ENCODE data around the gene CDC45. TPM values are rescaled to one million over a fixed set of nuclear protein-coding genes. Genes with fewer than 3 reads are reported as not detected.

CDC45 gene
- total RNA-seq, 1 experiment from 2014 or later, result 44.6 TPM

DNA sequence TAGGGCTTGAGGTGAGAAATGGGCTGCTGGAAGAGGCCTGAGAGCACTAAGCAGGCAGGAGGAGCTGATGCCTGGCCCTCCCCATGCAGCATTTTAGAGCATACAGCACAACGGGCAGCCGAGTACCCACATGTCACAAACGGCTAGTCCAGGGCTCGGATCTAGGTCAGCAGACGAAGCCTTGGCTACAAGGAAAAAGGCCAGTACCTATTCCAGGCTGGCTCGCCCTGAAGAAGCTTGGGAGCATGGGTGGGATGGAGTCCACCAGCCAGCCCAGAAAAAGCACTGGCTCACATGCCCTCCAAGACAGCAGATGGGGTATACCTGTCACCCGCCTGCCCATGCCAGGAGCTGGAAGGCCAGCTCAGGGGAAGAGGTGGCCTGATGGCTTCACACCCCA, 10.3 kb upstream of the CDC45 start:
- H3K9me3 Mint-ChIP-seq (ENCODE audit: unreplicated experiment), result no peaks in the 10 kb centered on the region
- no peak for TF ChIP-seq CTCF (IDR thresholded peaks at IDR 0.05; ENCODE audit: insufficient read depth in 1 of 2, low read depth in 1 of 2, low read length in 1 of 2, severe bottlenecking in 1 of 2, unreplicated experiment in 1 of 2)
- Histone ChIP-seq H3K4me3 (ENCODE audit: low read depth, low read length) (no peak overlapping the region), H3K27me3 (replicated peaks; ENCODE audit: control insufficient read depth, insufficient read depth, low read length) (no peaks in the 10 kb centered on the region), H3K36me3 (ENCODE audit: control insufficient read depth, insufficient read depth, low read length) (peaks cover 6% of the 10 kb centered on the region), H3K4me1 (no peaks in the 10 kb centered on the region), H3K9me3 (no peaks in the 10 kb centered on the region)
- peaks cover 60% of the 10 kb centered on the region for H3K36me3 Mint-ChIP-seq (ENCODE audit: insufficient read depth, unreplicated experiment)
- intact Hi-C loops (cut with micrococcal nuclease; ENCODE audit: unreplicated experiment), result no loop called here
- H3K27ac Mint-ChIP-seq (ENCODE audit: unreplicated experiment), result no peak overlapping the region
- CTCF ChIA-PET, result no interaction called here
- no peak for DNase-seq
- no TSS peak for BruUV-seq (replicated peaks)
- H3K27me3 Mint-ChIP-seq (ENCODE audit: insufficient read depth, unreplicated experiment), result no peaks in the 10 kb centered on the region
- H3K4me1 Mint-ChIP-seq (ENCODE audit: low read depth, unreplicated experiment), result no peaks in the 10 kb centered on the region
- H3K4me3 Mint-ChIP-seq (ENCODE audit: unreplicated experiment), result no peak overlapping the region
- POLR2A ChIA-PET, result no interaction called here

DNA sequence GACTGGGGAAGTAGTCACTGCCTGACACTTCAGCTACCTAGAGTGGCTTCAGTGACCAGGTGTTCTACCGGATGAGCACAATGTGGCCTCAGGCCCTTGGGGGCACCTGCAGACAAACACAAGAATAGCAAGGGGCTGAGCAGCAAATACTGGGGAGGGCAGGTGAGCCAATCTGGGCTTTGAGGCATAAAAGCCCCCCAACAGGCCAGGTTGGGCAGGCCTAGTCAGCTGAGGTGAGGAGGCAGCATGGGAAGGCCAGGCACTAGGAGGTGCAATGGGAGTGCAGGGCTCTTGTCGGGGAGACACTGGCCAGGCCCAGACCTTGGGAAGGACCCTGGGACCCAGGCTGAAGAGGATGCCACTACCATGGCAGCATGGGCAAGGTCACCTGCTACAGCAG, 9.7 kb upstream of the CDC45 start:
- intact Hi-C loops (cut with micrococcal nuclease; ENCODE audit: unreplicated experiment), result loop anchor here (10.0 kb wide), 1 partner anchor 165 kb away; no protein-coding TSS in a partner anchor

GRCh38 chr22:19471572-19471971, 8.1 kb upstream of the CDC45 start:
- TF ChIP-seq CTCF (IDR thresholded peaks at IDR 0.05; ENCODE audit: insufficient read depth in 1 of 2, low read depth in 1 of 2, low read length in 1 of 2, severe bottlenecking in 1 of 2, unreplicated experiment in 1 of 2), result no peak
- H3K9me3 ChIP-seq, result no peaks in the 10 kb centered on the region
- H3K36me3 Mint-ChIP-seq (ENCODE audit: insufficient read depth, unreplicated experiment), result peaks cover 52% of the 10 kb centered on the region
- no peaks in the 10 kb centered on the region for H3K9me3 Mint-ChIP-seq (ENCODE audit: unreplicated experiment)
- H3K36me3 ChIP-seq (ENCODE audit: control insufficient read depth, insufficient read depth, low read length), result peaks cover 5% of the 10 kb centered on the region
- H3K27me3 ChIP-seq (replicated peaks; ENCODE audit: control insufficient read depth, insufficient read depth, low read length), result no peaks in the 10 kb centered on the region
- no peaks in the 10 kb centered on the region for H3K4me1 Mint-ChIP-seq (ENCODE audit: low read depth, unreplicated experiment)
- H3K4me3 Mint-ChIP-seq (ENCODE audit: unreplicated experiment), result no peak overlapping the region
- ChIA-PET CTCF (no interaction called here), POLR2A (no interaction called here)
- no peak for DNase-seq
- intact Hi-C loops (cut with micrococcal nuclease; ENCODE audit: unreplicated experiment), result loop anchor here (10.0 kb wide), 1 partner anchor 163 kb away; no protein-coding TSS in a partner anchor
- H3K27me3 Mint-ChIP-seq (ENCODE audit: insufficient read depth, unreplicated experiment), result no peaks in the 10 kb centered on the region
- no peaks in the 10 kb centered on the region for H3K4me1 ChIP-seq
- no TSS peak for BruUV-seq (replicated peaks)
- H3K4me3 ChIP-seq (ENCODE audit: low read depth, low read length), result no peak overlapping the region
- H3K27ac Mint-ChIP-seq (ENCODE audit: unreplicated experiment), result no peak overlapping the region

More for the DNA sequence above, 9.7 kb upstream of the CDC45 start:
- Histone ChIP-seq H3K4me1 (no peaks in the 10 kb centered on the region), H3K36me3 (ENCODE audit: control insufficient read depth, insufficient read depth, low read length) (peaks cover 5% of the 10 kb centered on the region), H3K27me3 (replicated peaks; ENCODE audit: control insufficient read depth, insufficient read depth, low read length) (no peaks in the 10 kb centered on the region), H3K9me3 (no peaks in the 10 kb centered on the region), H3K4me3 (ENCODE audit: low read depth, low read length) (no peak overlapping the region)
- POLR2A ChIA-PET, result no interaction called here
- Mint-ChIP-seq H3K27me3 (ENCODE audit: insufficient read depth, unreplicated experiment) (no peaks in the 10 kb centered on the region), H3K27ac (ENCODE audit: unreplicated experiment) (no peak overlapping the region), H3K4me3 (ENCODE audit: unreplicated experiment) (no peak overlapping the region), H3K36me3 (ENCODE audit: insufficient read depth, unreplicated experiment) (peaks cover 59% of the 10 kb centered on the region), H3K4me1 (ENCODE audit: low read depth, unreplicated experiment) (no peaks in the 10 kb centered on the region), H3K9me3 (ENCODE audit: unreplicated experiment) (no peaks in the 10 kb centered on the region)
- CTCF ChIA-PET, result no interaction called here
- TF ChIP-seq CTCF (IDR thresholded peaks at IDR 0.05; ENCODE audit: insufficient read depth in 1 of 2, low read depth in 1 of 2, low read length in 1 of 2, severe bottlenecking in 1 of 2, unreplicated experiment in 1 of 2), result no peak
- BruUV-seq (replicated peaks), result no TSS peak
- no peak for DNase-seq
